ENCODE data around the gene COQ5. TPM values are rescaled to one million over a fixed set of nuclear protein-coding genes. Genes with fewer than 3 reads are reported as not detected.

The COQ5 gene
- total RNA-seq, 1 experiment from 2014 or later: 35.1 TPM

GRCh38 chr12:120469450-120470149, 59.4 kb downstream of the COQ5 start, which contains the start of gene SRSF9 (continued):
- TF ChIP-seq ZNF281 (CRISPR knock-in tag; IDR thresholded peaks at IDR 0.05) (no peak), FOXK1 (CRISPR knock-in tag; IDR thresholded peaks at IDR 0.05) (peak; percentile 79; the same call in 1 of the 2 replicates), CREM (CRISPR knock-in tag; IDR thresholded peaks at IDR 0.05) (no peak), GTF2I (CRISPR knock-in tag; conservative IDR thresholded peaks at IDR 0.05) (no peak)
- TF ChIP-seq, protein P1, sequence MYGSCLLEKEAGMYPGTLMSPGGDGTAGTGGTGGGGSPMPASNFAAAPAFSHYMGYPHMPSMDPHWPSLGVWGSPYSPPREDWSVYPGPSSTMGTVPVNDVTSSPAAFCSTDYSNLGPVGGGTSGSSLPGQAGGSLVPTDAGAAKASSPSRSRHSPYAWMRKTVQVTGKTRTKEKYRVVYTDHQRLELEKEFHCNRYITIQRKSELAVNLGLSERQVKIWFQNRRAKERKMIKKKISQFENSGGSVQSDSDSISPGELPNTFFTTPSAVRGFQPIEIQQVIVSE (CRISPR knock-in tag; IDR thresholded peaks at IDR 0.05; ENCODE audit: borderline replicate concordance): no peak

GRCh38 chr12:120468821-120469449, 60.0 kb downstream of the COQ5 start:
- Mint-ChIP-seq H3K27ac (0 out of 2 replicates have a peak overlapping the region, but pooled peaks have one; percentile 86), H3K36me3 (peaks cover 28% of the 10 kb centered on the region), H3K9me3 (no peaks in the 10 kb centered on the region), H3K4me3 (peak overlapping the region; percentile 87), H3K27me3 (ENCODE audit: low read depth) (no peaks in the 10 kb centered on the region), H3K4me1 (peaks cover 26% of the 10 kb centered on the region)
- TF ChIP-seq, protein P2, sequence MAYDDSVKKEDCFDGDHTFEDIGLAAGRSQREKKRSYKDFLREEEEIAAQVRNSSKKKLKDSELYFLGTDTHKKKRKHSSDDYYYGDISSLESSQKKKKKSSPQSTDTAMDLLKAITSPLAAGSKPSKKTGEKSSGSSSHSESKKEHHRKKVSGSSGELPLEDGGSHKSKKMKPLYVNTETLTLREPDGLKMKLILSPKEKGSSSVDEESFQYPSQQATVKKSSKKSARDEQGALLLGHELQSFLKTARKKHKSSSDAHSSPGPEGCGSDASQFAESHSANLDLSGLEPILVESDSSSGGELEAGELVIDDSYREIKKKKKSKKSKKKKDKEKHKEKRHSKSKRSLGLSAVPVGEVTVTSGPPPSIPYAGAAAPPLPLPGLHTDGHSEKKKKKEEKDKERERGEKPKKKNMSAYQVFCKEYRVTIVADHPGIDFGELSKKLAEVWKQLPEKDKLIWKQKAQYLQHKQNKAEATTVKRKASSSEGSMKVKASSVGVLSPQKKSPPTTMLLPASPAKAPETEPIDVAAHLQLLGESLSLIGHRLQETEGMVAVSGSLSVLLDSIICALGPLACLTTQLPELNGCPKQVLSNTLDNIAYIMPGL (CRISPR knock-in tag; IDR thresholded peaks at IDR 0.05): peak; percentile 49; the same call in 1 of the 2 replicates
- TF ChIP-seq, protein P3, sequence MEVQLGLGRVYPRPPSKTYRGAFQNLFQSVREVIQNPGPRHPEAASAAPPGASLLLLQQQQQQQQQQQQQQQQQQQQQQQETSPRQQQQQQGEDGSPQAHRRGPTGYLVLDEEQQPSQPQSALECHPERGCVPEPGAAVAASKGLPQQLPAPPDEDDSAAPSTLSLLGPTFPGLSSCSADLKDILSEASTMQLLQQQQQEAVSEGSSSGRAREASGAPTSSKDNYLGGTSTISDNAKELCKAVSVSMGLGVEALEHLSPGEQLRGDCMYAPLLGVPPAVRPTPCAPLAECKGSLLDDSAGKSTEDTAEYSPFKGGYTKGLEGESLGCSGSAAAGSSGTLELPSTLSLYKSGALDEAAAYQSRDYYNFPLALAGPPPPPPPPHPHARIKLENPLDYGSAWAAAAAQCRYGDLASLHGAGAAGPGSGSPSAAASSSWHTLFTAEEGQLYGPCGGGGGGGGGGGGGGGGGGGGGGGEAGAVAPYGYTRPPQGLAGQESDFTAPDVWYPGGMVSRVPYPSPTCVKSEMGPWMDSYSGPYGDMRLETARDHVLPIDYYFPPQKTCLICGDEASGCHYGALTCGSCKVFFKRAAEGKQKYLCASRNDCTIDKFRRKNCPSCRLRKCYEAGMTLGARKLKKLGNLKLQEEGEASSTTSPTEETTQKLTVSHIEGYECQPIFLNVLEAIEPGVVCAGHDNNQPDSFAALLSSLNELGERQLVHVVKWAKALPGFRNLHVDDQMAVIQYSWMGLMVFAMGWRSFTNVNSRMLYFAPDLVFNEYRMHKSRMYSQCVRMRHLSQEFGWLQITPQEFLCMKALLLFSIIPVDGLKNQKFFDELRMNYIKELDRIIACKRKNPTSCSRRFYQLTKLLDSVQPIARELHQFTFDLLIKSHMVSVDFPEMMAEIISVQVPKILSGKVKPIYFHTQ (CRISPR knock-in tag; IDR thresholded peaks at IDR 0.05): no peak
- TF ChIP-seq MYBL2 (CRISPR knock-in tag; IDR thresholded peaks at IDR 0.05): peak; percentile 48; the same call in 1 of the 2 replicates
- DNase-seq (ENCODE audit: low spot score) (no peak), ATAC-seq (peak; percentile 10)
- ChIA-PET POLR2A (interaction anchor here (1.3 to 2.7 kb wide), 2 partner anchors 27 to 113 kb away, joined by 4 to 9 read pairs; partner anchors contain the start of genes DYNLL1 and POP5), CTCF (interaction anchor here (0.7 to 3.4 kb wide), 18 partner anchors 11 to 240 kb away, joined by 3 to 44 read pairs (median 5); partner anchors contain the start of genes COQ5, COX6A1, DYNLL1 and PLA2G1B)

GRCh38 chr12:120468325-120468820, 60.6 kb downstream of the COQ5 start:
- no peaks in the 10 kb centered on the region for H3K27me3 Mint-ChIP-seq (ENCODE audit: low read depth)
- peak; percentile 33 for DNase-seq (ENCODE audit: low spot score)
- peak overlapping the region; percentile 87 for H3K4me3 Mint-ChIP-seq
- ChIA-PET CTCF (interaction anchor here (0.6 to 3.4 kb wide), 13 partner anchors 11 to 166 kb away, joined by 3 to 44 read pairs (median 7); partner anchors contain the start of genes DYNLL1 and SIRT4), POLR2A (interaction anchor here (0.6 to 2.7 kb wide), 4 partner anchors 11 to 88 kb away, joined by 3 to 9 read pairs (median 4); partner anchors contain the start of gene DYNLL1)
- H3K36me3 Mint-ChIP-seq: peaks cover 34% of the 10 kb centered on the region
- peak overlapping the region; percentile 86 for H3K27ac Mint-ChIP-seq
- TF ChIP-seq, protein P4, sequence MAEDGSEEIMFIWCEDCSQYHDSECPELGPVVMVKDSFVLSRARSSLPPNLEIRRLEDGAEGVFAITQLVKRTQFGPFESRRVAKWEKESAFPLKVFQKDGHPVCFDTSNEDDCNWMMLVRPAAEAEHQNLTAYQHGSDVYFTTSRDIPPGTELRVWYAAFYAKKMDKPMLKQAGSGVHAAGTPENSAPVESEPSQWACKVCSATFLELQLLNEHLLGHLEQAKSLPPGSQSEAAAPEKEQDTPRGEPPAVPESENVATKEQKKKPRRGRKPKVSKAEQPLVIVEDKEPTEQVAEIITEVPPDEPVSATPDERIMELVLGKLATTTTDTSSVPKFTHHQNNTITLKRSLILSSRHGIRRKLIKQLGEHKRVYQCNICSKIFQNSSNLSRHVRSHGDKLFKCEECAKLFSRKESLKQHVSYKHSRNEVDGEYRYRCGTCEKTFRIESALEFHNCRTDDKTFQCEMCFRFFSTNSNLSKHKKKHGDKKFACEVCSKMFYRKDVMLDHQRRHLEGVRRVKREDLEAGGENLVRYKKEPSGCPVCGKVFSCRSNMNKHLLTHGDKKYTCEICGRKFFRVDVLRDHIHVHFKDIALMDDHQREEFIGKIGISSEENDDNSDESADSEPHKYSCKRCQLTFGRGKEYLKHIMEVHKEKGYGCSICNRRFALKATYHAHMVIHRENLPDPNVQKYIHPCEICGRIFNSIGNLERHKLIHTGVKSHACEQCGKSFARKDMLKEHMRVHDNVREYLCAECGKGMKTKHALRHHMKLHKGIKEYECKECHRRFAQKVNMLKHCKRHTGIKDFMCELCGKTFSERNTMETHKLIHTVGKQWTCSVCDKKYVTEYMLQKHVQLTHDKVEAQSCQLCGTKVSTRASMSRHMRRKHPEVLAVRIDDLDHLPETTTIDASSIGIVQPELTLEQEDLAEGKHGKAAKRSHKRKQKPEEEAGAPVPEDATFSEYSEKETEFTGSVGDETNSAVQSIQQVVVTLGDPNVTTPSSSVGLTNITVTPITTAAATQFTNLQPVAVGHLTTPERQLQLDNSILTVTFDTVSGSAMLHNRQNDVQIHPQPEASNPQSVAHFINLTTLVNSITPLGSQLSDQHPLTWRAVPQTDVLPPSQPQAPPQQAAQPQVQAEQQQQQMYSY (CRISPR knock-in tag; IDR thresholded peaks at IDR 0.05): peak; percentile 93
- TF ChIP-seq, protein P2 (CRISPR knock-in tag; IDR thresholded peaks at IDR 0.05): 0 out of 2 replicates have a peak, but pooled peaks have one; percentile 66
- no peak for TF ChIP-seq TEAD4 (CRISPR knock-in tag; IDR thresholded peaks at IDR 0.05)
- TF ChIP-seq MAX (CRISPR knock-in tag; IDR thresholded peaks at IDR 0.05): 0 out of 2 replicates have a peak, but pooled peaks have one; percentile 14
- no peak for ATAC-seq
- H3K9me3 Mint-ChIP-seq: no peaks in the 10 kb centered on the region
- H3K4me1 Mint-ChIP-seq: peaks cover 23% of the 10 kb centered on the region
